IPS-NIHi11 (cell line): ENCODE measurements around the gene EFCAB8.
"Not testable (repeated sequence)": the region's sequence is repeated elsewhere in the genome, so short reads cannot be mapped to it uniquely, and the experiment has no call there.

Experiments
- DNase-seq: peaks from one replicate; pipeline ENCODE4 v3.0.0; 2012; ENCODE audit warnings: mixed read lengths, low spot score

The EFCAB8 gene

DNA sequence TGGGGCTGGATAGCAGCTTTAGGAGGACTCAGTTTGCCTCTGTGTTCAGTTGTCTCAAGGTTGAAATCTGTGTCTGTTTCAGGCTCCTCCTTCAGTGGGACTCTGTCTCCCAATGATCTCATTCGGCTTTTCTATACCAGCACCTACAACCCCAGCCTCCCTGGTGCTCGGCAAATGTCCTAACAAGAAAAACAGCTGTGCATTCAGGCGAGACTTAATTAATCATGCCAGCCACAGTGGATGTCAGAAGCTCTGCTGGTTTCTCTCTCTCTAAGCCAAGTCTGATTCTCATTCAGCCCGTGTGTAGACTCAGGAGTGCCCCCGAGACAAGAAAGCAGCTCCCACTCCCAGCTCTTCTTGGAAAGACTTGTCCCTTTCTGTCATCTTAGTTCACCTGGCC, 98.7 kb downstream of the EFCAB8 start:
- no peak for DNase-seq

- no peak for DNase-seq
Measured at GRCh38 chr20:32958574-32958973, 99.9 kb downstream of the EFCAB8 start.

GRCh38 chr20:32959351-32960221, 100.9 kb downstream of the EFCAB8 start:
- no peak for DNase-seq

GRCh38 chr20:32960222-32960518, 101.4 kb downstream of the EFCAB8 start:
- DNase-seq = no peak

DNA sequence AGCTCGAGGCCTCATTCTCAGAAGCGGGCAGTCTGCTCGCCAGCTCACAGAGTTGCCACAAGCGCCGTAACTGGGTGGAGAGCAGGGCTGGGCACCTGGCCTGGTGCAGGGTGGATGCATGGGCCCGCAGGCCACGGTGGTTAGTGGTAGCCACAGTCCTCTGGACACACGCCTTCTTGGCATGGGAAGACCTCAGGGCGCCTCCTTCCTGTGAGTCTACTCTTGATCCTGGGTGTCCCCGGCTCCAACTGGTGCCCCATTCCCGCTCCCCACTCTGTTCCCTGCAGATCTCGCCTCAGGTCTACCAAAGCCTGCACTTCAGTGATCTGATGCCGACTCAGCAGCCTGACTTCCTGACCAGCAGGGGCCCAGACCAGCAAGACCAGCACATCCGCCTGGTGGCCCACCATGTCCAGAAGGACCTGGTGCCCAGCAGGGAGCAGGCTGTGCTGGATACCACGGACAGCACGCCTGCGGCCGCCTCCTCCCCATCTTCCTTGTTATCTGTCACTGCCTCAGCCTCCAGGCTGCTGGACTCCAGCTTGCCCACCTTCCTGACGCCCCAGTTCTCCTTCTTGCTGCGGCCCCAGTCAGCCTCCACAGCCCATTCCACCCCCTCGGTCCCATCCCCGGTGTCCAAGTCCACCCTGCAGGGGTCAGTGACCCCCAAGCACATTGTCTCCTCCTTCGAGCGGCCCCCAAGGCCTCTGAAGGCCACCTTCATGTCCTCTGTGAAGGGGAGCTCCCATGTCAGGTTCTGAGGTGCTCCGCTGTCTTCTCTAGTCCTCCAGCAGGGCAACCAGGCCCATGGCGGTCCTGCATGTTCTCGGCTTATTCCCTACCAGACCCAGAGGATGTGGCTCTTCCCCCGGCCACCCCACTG, 102.4 kb downstream of the EFCAB8 start:
- DNase-seq = no peak

- DNase-seq = no peak
Measured at GRCh38 chr20:32962053-32962452, 103.3 kb downstream of the EFCAB8 start.

GRCh38 chr20:32962646-32963045, 103.9 kb downstream of the EFCAB8 start:
- DNase-seq = not testable (repeated sequence)

- DNase-seq = no peak
Measured at GRCh38 chr20:32963176-32963575, 104.5 kb downstream of the EFCAB8 start.

DNA sequence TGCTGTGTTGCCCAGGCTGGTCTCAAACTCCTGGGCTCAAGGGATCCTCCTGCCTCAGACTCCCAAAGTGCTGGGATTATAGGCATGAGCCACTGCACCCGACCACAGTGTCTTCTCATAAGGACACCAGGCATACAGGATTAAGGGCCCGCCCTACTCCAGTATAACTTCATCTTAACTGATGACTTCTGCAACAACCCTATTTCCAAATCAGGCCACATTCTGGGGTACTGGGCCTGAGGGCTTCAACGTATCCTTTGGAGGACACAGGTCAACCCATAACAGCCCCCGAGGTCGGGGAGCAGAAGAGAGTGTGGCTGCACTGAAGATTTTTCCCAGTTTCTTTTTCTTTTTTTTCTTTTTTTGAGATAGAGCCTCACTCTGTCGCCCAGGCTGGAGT, 105.9 kb downstream of the EFCAB8 start:
- DNase-seq = no peak

DNA sequence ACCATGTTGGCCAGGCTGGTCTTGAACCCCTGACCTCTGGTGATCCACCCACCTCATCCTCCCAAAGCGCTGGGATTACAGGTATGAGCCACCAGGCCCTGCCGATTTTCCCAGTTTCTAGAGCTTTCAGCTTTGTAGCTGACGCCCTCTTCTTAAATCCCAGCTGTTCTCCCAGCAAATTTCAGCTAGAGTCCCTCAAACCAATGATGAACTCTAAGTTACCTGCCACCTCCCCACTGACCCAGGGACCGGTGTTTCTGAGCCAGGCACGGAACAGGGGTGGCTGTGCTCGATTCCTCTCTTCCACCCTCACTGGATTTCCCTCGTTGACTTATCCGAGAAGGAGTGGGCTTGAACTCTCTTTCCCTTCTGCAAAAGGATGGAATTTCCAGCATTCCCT, 106.4 kb downstream of the EFCAB8 start:
- no peak for DNase-seq

GRCh38 chr20:32965581-32966373, 107.1 kb downstream of the EFCAB8 start:
- DNase-seq = no peak

DNA sequence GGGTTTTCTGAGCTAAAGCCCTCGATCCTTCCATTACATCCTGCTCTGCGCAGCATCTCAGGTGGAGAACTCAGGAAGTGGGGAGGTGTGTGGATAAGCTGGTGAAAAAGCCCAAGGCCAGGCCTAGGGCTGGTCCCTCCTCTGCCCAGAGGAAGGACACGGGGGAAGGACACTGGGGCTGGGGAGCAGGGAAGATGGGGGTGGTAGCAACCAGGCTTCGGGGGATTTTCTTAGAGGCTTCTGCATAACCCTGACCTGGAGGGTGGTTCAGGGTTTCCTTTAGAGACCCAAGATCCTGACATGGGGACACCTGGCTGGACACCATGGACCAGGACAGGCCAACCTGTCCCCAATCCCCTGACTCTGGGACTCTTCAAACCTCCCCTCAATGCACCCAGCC, 107.7 kb downstream of the EFCAB8 start:
- DNase-seq = no peak

DNA sequence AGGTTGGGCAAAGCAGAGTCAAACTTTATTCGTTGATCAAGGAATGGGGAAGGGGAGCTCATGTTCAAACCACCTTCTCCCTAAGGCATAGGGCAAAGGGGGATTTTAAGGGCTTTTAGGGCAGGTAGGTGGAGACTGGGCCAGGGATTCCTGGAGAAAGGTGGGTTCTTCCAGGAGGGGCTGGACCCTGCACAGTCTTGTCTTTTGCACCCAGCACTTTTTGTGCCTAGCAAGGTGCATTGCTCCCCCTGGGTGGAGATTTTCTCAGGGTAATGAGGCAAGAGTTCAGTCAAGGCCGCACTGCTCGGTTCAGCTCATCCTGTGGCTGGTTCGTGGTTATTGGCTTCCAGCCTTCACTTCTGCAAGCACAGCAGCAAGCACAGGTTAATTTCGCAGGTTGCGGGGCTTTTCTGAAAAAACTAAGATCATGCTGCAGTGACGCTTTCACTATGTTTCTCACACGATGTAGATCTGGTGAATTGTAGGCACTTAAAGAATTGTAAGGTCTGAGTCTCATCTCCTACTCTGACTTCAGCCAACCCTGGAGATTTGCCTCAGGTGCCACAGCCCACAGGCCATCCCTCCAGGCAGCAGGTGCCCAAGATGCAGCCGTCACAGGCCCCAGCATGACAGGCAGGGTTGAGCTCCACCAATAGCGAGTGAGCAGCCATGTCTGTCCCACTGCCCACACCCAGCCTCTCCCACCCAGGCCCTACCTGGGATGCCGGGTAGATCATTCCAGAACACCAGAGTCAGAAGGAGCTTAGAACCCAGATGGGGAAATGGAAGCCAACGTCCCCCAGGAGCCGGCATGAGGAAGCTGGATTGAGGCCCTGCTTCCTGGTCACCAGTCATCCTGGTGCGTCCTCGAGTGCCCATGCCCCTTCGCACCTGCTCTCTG, 108.4 kb downstream of the EFCAB8 start:
- DNase-seq = no peak

DNA sequence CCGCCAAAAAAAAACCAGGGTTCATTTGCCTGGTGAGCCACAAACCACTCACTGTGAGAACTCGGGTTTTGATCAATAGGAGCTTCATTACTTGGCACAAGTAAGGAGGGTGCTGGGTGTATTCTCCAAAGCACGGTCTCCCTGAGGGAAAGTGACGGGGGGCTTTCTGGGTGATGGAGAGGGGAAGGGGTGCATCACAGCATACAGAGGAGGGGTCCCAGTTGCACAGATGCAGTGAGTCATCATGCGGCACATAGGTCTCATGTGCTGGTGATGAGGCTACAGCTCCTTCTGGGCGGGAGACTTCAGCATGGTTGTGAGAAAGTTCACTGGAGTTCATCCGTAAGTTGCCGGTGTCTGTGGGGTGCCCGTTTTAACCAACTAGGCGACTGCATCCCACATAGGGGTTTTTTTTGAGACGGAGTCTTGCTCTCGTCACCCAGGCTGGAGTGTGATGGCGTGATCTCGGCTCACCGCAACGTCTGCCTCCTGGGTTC, 109.3 kb downstream of the EFCAB8 start:
- no peak for DNase-seq

DNA sequence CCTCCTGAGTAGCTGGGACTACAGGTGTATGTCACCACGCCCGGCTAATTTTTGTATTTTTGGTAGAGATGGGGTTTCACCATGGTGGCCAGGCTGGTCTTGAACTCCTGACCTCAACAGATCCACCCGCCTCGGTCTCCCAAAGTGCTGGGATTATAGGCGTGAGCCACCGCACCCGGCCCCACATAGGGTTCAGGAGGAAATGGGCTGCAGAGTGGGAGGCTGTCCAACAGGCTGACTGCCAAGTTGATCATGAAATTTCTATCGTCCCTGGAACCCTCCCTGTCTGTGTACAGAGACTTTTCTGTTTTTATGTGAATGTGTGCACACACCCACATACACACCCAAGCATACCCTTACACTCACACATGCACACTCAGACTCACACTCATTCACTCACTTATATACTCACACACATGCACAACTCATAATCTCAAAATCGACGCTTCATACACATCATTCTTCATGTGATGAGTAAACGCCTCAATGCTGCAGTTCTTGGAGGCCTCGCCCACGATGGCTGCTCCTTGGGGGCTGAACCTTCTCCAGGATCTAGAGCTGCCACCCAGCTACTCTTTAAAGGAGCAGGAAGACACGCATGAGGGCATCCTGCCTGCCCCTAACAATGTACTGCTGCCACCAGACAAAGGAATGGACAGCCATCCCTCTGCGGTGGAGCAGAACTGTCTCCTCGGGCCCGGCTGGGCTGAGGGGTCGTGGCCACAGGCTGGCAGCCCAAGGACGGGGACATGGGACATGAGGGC, 109.9 kb downstream of the EFCAB8 start:
- DNase-seq = no peak

DNA sequence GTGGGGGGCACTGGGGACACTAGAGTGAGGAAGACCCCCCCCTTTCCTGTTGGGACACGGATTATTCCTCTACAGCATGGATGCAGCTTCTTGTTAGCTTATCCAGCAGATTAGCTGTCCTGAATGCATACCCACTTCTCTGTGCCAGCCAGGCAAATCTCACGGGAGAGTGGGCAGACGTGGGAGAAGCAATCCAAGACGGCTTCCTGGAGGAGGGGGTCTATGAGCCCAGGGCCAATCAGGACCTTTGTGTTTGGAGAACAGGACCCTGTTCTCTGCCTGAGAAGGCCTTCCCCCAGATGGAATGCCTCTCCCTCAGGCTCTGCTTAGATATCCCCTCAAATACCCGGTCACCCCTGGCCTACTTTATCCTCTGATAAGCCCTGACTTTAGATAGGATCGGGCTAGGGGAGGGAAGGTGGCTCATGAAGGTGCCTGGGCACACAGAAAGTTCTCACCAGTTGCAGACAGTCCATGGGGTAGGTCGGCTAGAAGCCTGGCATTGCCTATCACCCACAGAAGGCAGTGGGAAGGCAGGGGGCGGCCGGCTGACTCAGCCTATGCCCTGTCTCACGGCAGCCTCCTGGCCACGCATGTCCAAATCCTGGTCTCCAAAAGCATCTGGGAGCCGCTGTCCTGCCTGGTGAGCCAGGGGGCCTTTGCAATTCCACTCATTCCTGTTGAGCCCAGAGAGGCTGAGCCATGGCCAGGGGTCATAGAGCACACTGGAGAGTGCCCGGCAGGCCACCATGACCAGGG, 110.8 kb downstream of the EFCAB8 start:
- DNase-seq = no peak

- no peak for DNase-seq
Measured at GRCh38 chr20:32970115-32970972, 111.6 kb downstream of the EFCAB8 start.

DNA sequence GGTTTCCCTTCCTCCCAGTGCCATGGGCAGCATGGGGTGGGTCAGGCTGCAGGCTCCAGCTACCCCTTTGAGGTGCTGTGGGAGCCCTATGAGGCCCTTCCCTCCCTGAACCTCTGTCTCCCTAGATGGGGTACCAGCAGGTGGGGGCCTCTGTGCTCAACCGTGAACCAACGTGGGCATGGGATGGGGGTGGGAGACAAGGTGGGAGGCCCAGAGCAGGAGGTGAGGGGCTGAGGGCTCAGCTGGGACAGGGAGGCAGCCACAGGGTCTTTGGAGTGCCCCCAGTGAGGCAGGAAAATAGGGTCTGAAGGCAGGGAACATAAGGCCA, 112.2 kb downstream of the EFCAB8 start:
- DNase-seq = no peak

DNA sequence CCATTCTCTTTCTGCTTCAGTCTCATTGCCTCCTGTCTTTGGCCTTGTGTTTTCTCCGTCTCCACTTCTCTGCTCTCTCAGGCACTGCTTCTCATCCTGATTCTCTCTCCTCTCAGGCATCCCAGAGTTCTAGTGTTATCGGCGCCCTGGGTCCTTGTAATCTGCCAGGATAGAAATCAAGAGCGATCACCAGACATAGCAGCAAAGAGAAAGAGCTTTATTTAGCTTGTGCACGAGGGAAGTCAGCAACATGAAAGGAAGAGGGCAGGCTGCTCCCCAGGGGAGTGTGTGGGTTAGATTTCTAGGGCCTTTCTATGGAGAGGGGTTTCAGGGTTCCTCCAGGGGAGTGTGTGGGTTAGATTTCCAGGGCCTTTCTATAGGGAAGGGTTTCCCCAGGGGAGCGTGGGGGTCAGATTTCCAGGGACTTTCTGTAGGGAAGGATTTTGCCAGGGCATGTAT, 113.0 kb downstream of the EFCAB8 start:
- DNase-seq = no peak
